Activated CD8-positive, alpha-beta T cell treated with anti-CD3 and anti-CD28 coated beads, Interleukin-2, amount 10 ng/mL, durations not matched to agents 7 days and 5 days (primary cell): ENCODE data around the gene SFXN3. TPM values are rescaled to one million over a fixed set of nuclear protein-coding genes. Genes with fewer than 3 reads are reported as not detected.

Experiments
- ATAC-seq: fragments of 150-1000 bp; cut with Tn5 transposase; one replicate; pipeline ENCODE4 v1.10.0; 2021; ENCODE audit warnings: moderate library complexity
- CTCF ChIA-PET: fragments of 350-600 bp; sonication (Branson Sonifier 250); formaldehyde crosslinking; loops from one replicate; lab custom pipeline; 2021; ENCODE audit warnings: antibody characterized with exemption; lab: Charles Lee
- POLR2A ChIA-PET: fragments of 350-600 bp; sonication (Branson Sonifier 250); formaldehyde crosslinking; loops from one replicate; lab custom pipeline; 2021; ENCODE audit warnings: antibody characterized with exemption; lab: Charles Lee
- DNase-seq: peaks from one replicate; pipeline ENCODE4 v3.0.0-alpha.2; 2020
- H3K27ac Mint-ChIP-seq: one replicate; pipeline ENCODE4 v1.8.0; 2021; ENCODE audit warnings: mild to moderate bottlenecking, mixed read lengths
- H3K27me3 Mint-ChIP-seq: one replicate; pipeline ENCODE4 v1.8.0; 2021; ENCODE audit warnings: low read depth, mixed read lengths
- H3K36me3 Mint-ChIP-seq: one replicate; pipeline ENCODE4 v1.8.0; 2021; ENCODE audit warnings: low read depth, mixed read lengths
- H3K4me1 Mint-ChIP-seq: one replicate; pipeline ENCODE4 v1.8.0; 2021; ENCODE audit warnings: low read depth, mixed read lengths
- H3K4me3 Mint-ChIP-seq: one replicate; pipeline ENCODE4 v1.8.0; 2021; ENCODE audit warnings: mild to moderate bottlenecking, mixed read lengths
- H3K9me3 Mint-ChIP-seq: one replicate; pipeline ENCODE4 v1.8.0; 2022; ENCODE audit warnings: mixed read lengths; ENCODE audit not compliant: insufficient read depth
- total RNA-seq, 2 experiments: library from RNA; stranded (reverse); gene quantifications; one replicate each; pipeline ENCODE4 v1.2.3, GENCODE V29; 2021

SFXN3 gene
- total RNA-seq, 2 experiments from 2014 or later, result 24.7 to 24.8 TPM

DNA sequence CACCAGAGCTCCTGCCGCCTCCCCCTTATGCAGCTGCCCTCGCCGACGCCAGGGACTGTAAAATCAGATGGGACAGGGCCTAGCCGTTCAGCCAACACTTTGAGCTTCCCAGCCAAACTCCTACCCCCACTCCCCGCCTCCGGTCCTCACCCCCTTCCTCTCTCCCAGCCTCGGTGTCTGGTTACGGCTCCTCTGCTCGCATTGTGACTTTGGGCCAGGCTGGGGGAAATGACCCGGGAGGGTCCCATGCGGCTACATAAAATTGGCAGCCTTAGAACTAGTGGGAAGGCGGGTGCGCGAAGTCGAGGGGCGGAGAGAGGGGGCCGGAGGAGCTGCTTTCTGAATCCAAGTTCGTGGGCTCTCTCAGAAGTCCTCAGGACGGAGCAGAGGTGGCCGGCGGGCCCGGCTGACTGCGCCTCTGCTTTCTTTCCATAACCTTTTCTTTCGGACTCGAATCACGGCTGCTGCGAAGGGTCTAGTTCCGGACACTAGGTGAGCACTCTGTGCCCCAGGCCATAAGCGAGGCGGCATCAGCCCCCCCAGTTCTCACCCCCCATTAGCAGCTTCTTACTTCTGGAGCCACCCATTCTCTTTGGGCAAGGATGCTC, 30.7 kb downstream of the SFXN3 start, which contains the start of gene KAZALD1:
KAZALD1 (plus strand) TSS at position 366 of the 608 bp plus-strand sequence. CDS start 604 bp downstream, outside the sequence.
- no peak for ATAC-seq
- CTCF ChIA-PET, result interaction anchor here (1.1 to 15.1 kb wide), 10 partner anchors 12 to 80 kb away, joined by 3 to 235 read pairs (median 12); no protein-coding TSS in a partner anchor
- POLR2A ChIA-PET, result interaction anchor here (1.2 kb wide), 1 partner anchor 19 kb away, joined by 7 read pairs; no protein-coding TSS in a partner anchor

DNA sequence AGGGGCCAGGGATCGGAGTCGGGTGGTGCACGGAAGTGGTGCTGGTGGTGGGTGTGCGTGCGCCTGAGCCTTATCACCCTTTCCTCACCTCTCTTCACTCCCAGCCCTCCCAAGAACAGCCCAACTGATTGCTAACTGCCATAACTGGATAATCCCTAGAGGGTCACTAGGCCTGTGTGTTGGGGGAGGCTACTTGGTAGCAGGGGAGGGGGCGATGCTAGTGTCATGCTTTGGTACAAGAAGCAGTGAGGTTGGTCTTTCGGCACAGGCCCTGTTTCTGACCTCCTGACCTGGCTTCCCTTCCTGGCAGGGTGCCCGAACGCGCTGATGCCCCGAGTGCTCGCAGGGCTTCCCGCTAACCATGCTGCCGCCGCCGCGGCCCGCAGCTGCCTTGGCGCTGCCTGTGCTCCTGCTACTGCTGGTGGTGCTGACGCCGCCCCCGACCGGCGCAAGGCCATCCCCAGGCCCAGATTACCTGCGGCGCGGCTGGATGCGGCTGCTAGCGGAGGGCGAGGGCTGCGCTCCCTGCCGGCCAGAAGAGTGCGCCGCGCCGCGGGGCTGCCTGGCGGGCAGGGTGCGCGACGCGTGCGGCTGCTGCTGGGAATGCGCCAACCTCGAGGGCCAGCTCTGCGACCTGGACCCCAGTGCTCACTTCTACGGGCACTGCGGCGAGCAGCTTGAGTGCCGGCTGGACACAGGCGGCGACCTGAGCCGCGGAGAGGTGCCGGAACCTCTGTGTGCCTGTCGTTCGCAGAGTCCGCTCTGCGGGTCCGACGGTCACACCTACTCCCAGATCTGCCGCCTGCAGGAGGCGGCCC, 31.4 kb downstream of the SFXN3 start:
- peak overlapping the region; percentile 56 for H3K4me3 Mint-ChIP-seq
- peak overlapping the region; percentile 72 for H3K27ac Mint-ChIP-seq
- peaks cover 57% of the 10 kb centered on the region for H3K4me1 Mint-ChIP-seq
- ATAC-seq, result peak; percentile 32
- ChIA-PET CTCF (interaction anchor here (0.7 to 15.1 kb wide), 9 partner anchors 12 to 65 kb away, joined by 3 to 235 read pairs (median 7); partner anchors contain the start of genes PDZD7 and SFXN3), POLR2A (interaction anchor here (1.2 kb wide), 2 partner anchors 12 to 19 kb away, joined by 3 to 7 read pairs; no protein-coding TSS in a partner anchor)
- peak; percentile 49 for DNase-seq
- H3K36me3 Mint-ChIP-seq, result peaks cover 8% of the 10 kb centered on the region
- H3K27me3 Mint-ChIP-seq, result peaks cover 44% of the 10 kb centered on the region
- no peaks in the 10 kb centered on the region for H3K9me3 Mint-ChIP-seq

More for the DNA sequence above, 30.7 kb downstream of the SFXN3 start, which contains the start of gene KAZALD1:
- Mint-ChIP-seq H3K4me1 (peaks cover 58% of the 10 kb centered on the region), H3K27ac (peak within 1 kb of the TSS; percentile 96), H3K36me3 (peaks cover 11% of the 10 kb centered on the region), H3K4me3 (peak within 1 kb of the TSS; percentile 88), H3K9me3 (no peaks in the 10 kb centered on the region), H3K27me3 (peaks cover 38% of the 10 kb centered on the region)
- no peak for DNase-seq

DNA sequence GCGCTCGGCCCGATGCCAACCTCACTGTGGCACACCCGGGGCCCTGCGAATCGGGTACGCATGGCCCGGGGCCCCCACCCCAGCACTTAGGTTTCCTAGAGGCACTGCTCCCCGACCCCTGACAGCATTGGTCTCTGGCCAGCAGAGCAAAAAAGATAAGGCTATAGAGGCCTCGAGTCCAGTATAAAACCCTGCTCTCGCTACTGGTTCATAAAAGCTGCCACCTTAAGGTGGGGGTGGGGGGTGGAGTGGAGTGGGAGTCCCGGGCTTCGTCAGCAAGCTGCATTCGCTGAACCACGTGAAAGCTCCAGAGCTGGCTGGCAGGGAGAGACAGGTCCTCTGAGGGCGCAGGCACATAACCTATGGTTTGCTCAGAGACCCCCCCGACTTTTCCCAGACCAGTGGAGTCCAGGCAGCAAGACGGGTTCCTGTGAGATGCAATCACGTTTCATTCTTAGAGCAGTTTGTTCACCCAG, 32.1 kb downstream of the SFXN3 start:
- no peaks in the 10 kb centered on the region for H3K9me3 Mint-ChIP-seq
- ChIA-PET CTCF (interaction anchor here (0.7 to 15.1 kb wide), 6 partner anchors 11 to 45 kb away, joined by 3 to 235 read pairs (median 16); partner anchors contain the start of genes PDZD7 and SFXN3), POLR2A (interaction anchor here (1.2 kb wide), 1 partner anchor 13 kb away, joined by 3 read pairs; no protein-coding TSS in a partner anchor)
- peaks cover 46% of the 10 kb centered on the region for H3K27me3 Mint-ChIP-seq
- DNase-seq (no peak), ATAC-seq (no peak)
- no peak overlapping the region for H3K4me3 Mint-ChIP-seq
- no peak overlapping the region for H3K27ac Mint-ChIP-seq
- peaks cover 57% of the 10 kb centered on the region for H3K4me1 Mint-ChIP-seq
- H3K36me3 Mint-ChIP-seq, result peaks cover 8% of the 10 kb centered on the region

- H3K9me3 Mint-ChIP-seq, result no peaks in the 10 kb centered on the region
- H3K27me3 Mint-ChIP-seq, result peaks cover 46% of the 10 kb centered on the region
- CTCF ChIA-PET, result interaction anchor here (0.6 to 15.1 kb wide), 5 partner anchors 15 to 45 kb away, joined by 3 to 235 read pairs (median 18); partner anchors contain the start of genes PDZD7 and SFXN3
- no peak for ATAC-seq
- no peak overlapping the region for H3K27ac Mint-ChIP-seq
- no peak for DNase-seq
- H3K4me3 Mint-ChIP-seq, result no peak overlapping the region
- H3K4me1 Mint-ChIP-seq, result peaks cover 53% of the 10 kb centered on the region
- POLR2A ChIA-PET, result interaction anchor here (1.2 kb wide), 2 partner anchors 12 to 13 kb away, joined by 3 read pairs; no protein-coding TSS in a partner anchor
- H3K36me3 Mint-ChIP-seq, result peaks cover 5% of the 10 kb centered on the region
These were observed 32.7 kb downstream of the SFXN3 start for GRCh38 chr10:101063548-101064414.

- peaks cover 49% of the 10 kb centered on the region for H3K4me1 Mint-ChIP-seq
- no peak overlapping the region for H3K4me3 Mint-ChIP-seq
- ATAC-seq (no peak), DNase-seq (no peak)
- peaks cover 46% of the 10 kb centered on the region for H3K27me3 Mint-ChIP-seq
- no peaks in the 10 kb centered on the region for H3K9me3 Mint-ChIP-seq
- CTCF ChIA-PET, result interaction anchor here (0.6 to 15.1 kb wide), 6 partner anchors 15 to 78 kb away, joined by 3 to 235 read pairs (median 4); no protein-coding TSS in a partner anchor
- H3K27ac Mint-ChIP-seq, result no peak overlapping the region
- POLR2A ChIA-PET, result interaction anchor here (0.7 to 1.2 kb wide), 2 partner anchors 11 to 25 kb away, joined by 3 read pairs; no protein-coding TSS in a partner anchor
- peaks cover 1% of the 10 kb centered on the region for H3K36me3 Mint-ChIP-seq
These were observed 33.5 kb downstream of the SFXN3 start for GRCh38 chr10:101064415-101065030.

GRCh38 chr10:101065481-101066145, 34.6 kb downstream of the SFXN3 start:
- ChIA-PET CTCF (interaction anchor here (1.0 to 15.1 kb wide), 9 partner anchors 8 to 77 kb away, joined by 3 to 235 read pairs (median 4); no protein-coding TSS in a partner anchor), POLR2A (interaction anchor here (1.2 kb wide), 1 partner anchor 10 kb away, joined by 3 read pairs; no protein-coding TSS in a partner anchor)
- Mint-ChIP-seq H3K36me3 (no peaks in the 10 kb centered on the region), H3K4me1 (peaks cover 44% of the 10 kb centered on the region), H3K27me3 (peaks cover 46% of the 10 kb centered on the region), H3K4me3 (peak overlapping the region; percentile 50), H3K9me3 (no peaks in the 10 kb centered on the region), H3K27ac (no peak overlapping the region)
- ATAC-seq (no peak), DNase-seq (no peak)

- no peaks in the 10 kb centered on the region for H3K9me3 Mint-ChIP-seq
- H3K27me3 Mint-ChIP-seq, result peaks cover 46% of the 10 kb centered on the region
- DNase-seq, result peak; percentile 68
- no peaks in the 10 kb centered on the region for H3K36me3 Mint-ChIP-seq
- no peak overlapping the region for H3K27ac Mint-ChIP-seq
- peaks cover 44% of the 10 kb centered on the region for H3K4me1 Mint-ChIP-seq
- H3K4me3 Mint-ChIP-seq, result peak overlapping the region; percentile 50
- ChIA-PET POLR2A (no interaction called here), CTCF (interaction anchor here (1.0 to 15.1 kb wide), 11 partner anchors 8 to 76 kb away, joined by 3 to 235 read pairs (median 6); partner anchors contain the start of genes PDZD7 and SFXN3)
- peak; percentile 63 for ATAC-seq
These were observed 35.3 kb downstream of the SFXN3 start for GRCh38 chr10:101066146-101066895.

- ChIA-PET POLR2A (no interaction called here), CTCF (interaction anchor here (0.6 to 15.1 kb wide), 13 partner anchors 8 to 172 kb away, joined by 3 to 235 read pairs (median 5); partner anchors contain the start of genes PDZD7 and SFXN3)
- DNase-seq, result no peak
- H3K4me3 Mint-ChIP-seq, result peak overlapping the region; percentile 76
- no peaks in the 10 kb centered on the region for H3K9me3 Mint-ChIP-seq
- H3K27me3 Mint-ChIP-seq, result peaks cover 49% of the 10 kb centered on the region
- no peak overlapping the region for H3K27ac Mint-ChIP-seq
- no peak for ATAC-seq
- peaks cover 38% of the 10 kb centered on the region for H3K4me1 Mint-ChIP-seq
- H3K36me3 Mint-ChIP-seq, result no peaks in the 10 kb centered on the region
These were observed 35.9 kb downstream of the SFXN3 start for GRCh38 chr10:101066896-101067355.
